WTC11 (cell line): ENCODE results near the gene MICAL2. TPM values are rescaled to one million over a fixed set of nuclear protein-coding genes. Genes with fewer than 3 reads are reported as not detected.

Experiments
- ATAC-seq: fragments of 200-7000 bp; cut with Tn5 transposase; 2 replicates; pipeline ENCODE4 v1.10.0; 2021; ENCODE audit warnings: mild to moderate bottlenecking, moderate library complexity
- CTCF ChIA-PET: fragments of 300-600 bp; sonication (Branson Sonifier 250); formaldehyde crosslinking; loops from one replicate; lab custom pipeline; 2021; ENCODE audit warnings: antibody characterized with exemption; lab: Charles Lee
- POLR2A ChIA-PET: fragments of 350-600 bp; sonication (Branson Sonifier 250); formaldehyde crosslinking; loops from one replicate; lab custom pipeline; 2021; ENCODE audit warnings: antibody characterized with exemption; lab: Charles Lee
- DNase-seq: peaks from one replicate; pipeline ENCODE4 v3.0.0; 2021; ENCODE audit warnings: low spot score
- H3K27ac Mint-ChIP-seq: 2 replicates; pipeline ENCODE4 v1.8.0; 2021; ENCODE audit warnings: mixed read lengths
- H3K27me3 Mint-ChIP-seq: 2 replicates; pipeline ENCODE4 v1.8.0; 2021; ENCODE audit warnings: low read depth, mild to moderate bottlenecking, moderate library complexity, mixed read lengths
- H3K36me3 Mint-ChIP-seq: 2 replicates; pipeline ENCODE4 v1.8.0; 2021; ENCODE audit warnings: mixed read lengths
- H3K4me1 Mint-ChIP-seq: 2 replicates; pipeline ENCODE4 v1.8.0; 2022; ENCODE audit warnings: mixed read lengths
- H3K4me3 Mint-ChIP-seq: 2 replicates; pipeline ENCODE4 v1.8.0; 2021; ENCODE audit warnings: mild to moderate bottlenecking, moderate library complexity, mixed read lengths
- H3K9me3 Mint-ChIP-seq: 2 replicates; pipeline ENCODE4 v1.8.0; 2021; ENCODE audit warnings: mixed read lengths
- CBFB ChIP-seq: sonication (generic); formaldehyde crosslinking; IDR thresholded peaks from 2 replicates; pipeline ENCODE4 v1.8.1; 2022; ENCODE audit warnings: mild to moderate bottlenecking, low read depth, missing genetic modification reagents
- CREB1 ChIP-seq: sonication (generic); formaldehyde crosslinking; IDR thresholded peaks from 2 replicates; pipeline ENCODE4 v1.8.0; 2023; ENCODE audit warnings: mild to moderate bottlenecking, missing genetic modification reagents
- E2F1 ChIP-seq: sonication (generic); formaldehyde crosslinking; IDR thresholded peaks from 2 replicates; pipeline ENCODE4 v1.8.0; 2022; ENCODE audit warnings: mild to moderate bottlenecking, missing genetic modification reagents
- ESRRA ChIP-seq: sonication (generic); formaldehyde crosslinking; IDR thresholded peaks from 2 replicates; pipeline ENCODE4 v1.8.1; 2022; ENCODE audit warnings: mild to moderate bottlenecking, missing genetic modification reagents, borderline replicate concordance
- FOXP4 ChIP-seq: sonication (generic); formaldehyde crosslinking; IDR thresholded peaks from 2 replicates; pipeline ENCODE4 v1.8.0; 2022; ENCODE audit warnings: mild to moderate bottlenecking, missing genetic modification reagents
- GABPB1 ChIP-seq: sonication (generic); formaldehyde crosslinking; IDR thresholded peaks from 2 replicates; pipeline ENCODE4 v1.8.1; 2023; ENCODE audit warnings: mild to moderate bottlenecking, missing genetic modification reagents
- GRHL2 ChIP-seq: fragments of 250-450 bp; sonication (Bioruptor Pico); IDR thresholded peaks from 2 replicates; pipeline ENCODE4 v1.8.0; 2022; ENCODE audit warnings: mild to moderate bottlenecking, moderate library complexity; ENCODE audit not compliant: insufficient replicate concordance, severe bottlenecking
- HMGXB4 ChIP-seq: sonication (generic); formaldehyde crosslinking; IDR thresholded peaks from 2 replicates; pipeline ENCODE4 v1.8.1; 2023; ENCODE audit warnings: mild to moderate bottlenecking, moderate library complexity, missing genetic modification reagents
- MLX ChIP-seq: sonication (generic); formaldehyde crosslinking; IDR thresholded peaks from 2 replicates; pipeline ENCODE4 v1.8.1; 2023; ENCODE audit warnings: mild to moderate bottlenecking, missing genetic modification reagents, moderate library complexity
- NR1H2 ChIP-seq: sonication (generic); formaldehyde crosslinking; IDR thresholded peaks from 2 replicates; pipeline ENCODE4 v1.9.0; 2021; ENCODE audit warnings: mild to moderate bottlenecking, moderate library complexity, missing genetic modification reagents
- NR3C1 ChIP-seq: sonication (generic); formaldehyde crosslinking; conservative IDR thresholded peaks from 2 replicates; pipeline ENCODE4 v1.8.1; 2023; ENCODE audit warnings: low read depth, mild to moderate bottlenecking, missing genetic modification reagents
- OVOL2 ChIP-seq: fragments of 250-450 bp; sonication (Bioruptor Pico); IDR thresholded peaks from 2 replicates; pipeline ENCODE4 v1.9.0; 2021; ENCODE audit warnings: mild to moderate bottlenecking, borderline replicate concordance
- PREB ChIP-seq: sonication (generic); formaldehyde crosslinking; IDR thresholded peaks from 2 replicates; pipeline ENCODE4 v1.8.1; 2022; ENCODE audit warnings: mild to moderate bottlenecking, missing genetic modification reagents, moderate library complexity, borderline replicate concordance
- PRRX2 ChIP-seq: fragments of 250-450 bp; sonication (Bioruptor Pico); IDR thresholded peaks from 2 replicates; pipeline ENCODE4 v1.8.0; 2021; ENCODE audit warnings: mild to moderate bottlenecking
- RORB ChIP-seq: fragments of 250-450 bp; sonication (Bioruptor Pico); IDR thresholded peaks from 2 replicates; pipeline ENCODE4 v1.9.0; 2021; ENCODE audit warnings: mild to moderate bottlenecking
- TCF7 ChIP-seq: sonication (generic); formaldehyde crosslinking; IDR thresholded peaks from 2 replicates; pipeline ENCODE4 v1.8.0; 2022; ENCODE audit warnings: mild to moderate bottlenecking, low read depth, missing genetic modification reagents, moderate library complexity
- ZBTB21 ChIP-seq: sonication (generic); formaldehyde crosslinking; IDR thresholded peaks from 2 replicates; pipeline ENCODE4 v1.8.1; 2023; ENCODE audit warnings: mild to moderate bottlenecking, missing genetic modification reagents, borderline replicate concordance
- ZNF219 ChIP-seq: sonication (generic); formaldehyde crosslinking; IDR thresholded peaks from 2 replicates; pipeline ENCODE4 v1.8.0; 2023; ENCODE audit warnings: missing genetic modification reagents, mild to moderate bottlenecking, borderline replicate concordance
- ZNF232 ChIP-seq: sonication (generic); formaldehyde crosslinking; IDR thresholded peaks from 2 replicates; pipeline ENCODE4 v1.8.0; 2022; ENCODE audit warnings: mild to moderate bottlenecking, missing genetic modification reagents
- total RNA-seq: library from RNA; stranded (reverse); gene quantifications from 3 replicates; pipeline ENCODE4 v1.2.3, GENCODE V29; 2021
- TF ChIP-seq, protein P1 (sequence below): sonication (generic); formaldehyde crosslinking; IDR thresholded peaks from 2 replicates; pipeline ENCODE4 v1.8.1; 2022; ENCODE audit warnings: missing genetic modification reagents, borderline replicate concordance
- TF ChIP-seq, protein P2 (sequence below): sonication (generic); formaldehyde crosslinking; IDR thresholded peaks from 2 replicates; pipeline ENCODE4 v1.8.1; 2022; ENCODE audit warnings: mild to moderate bottlenecking, moderate library complexity, missing genetic modification reagents
- TF ChIP-seq, protein P3 (sequence below): fragments of 250-450 bp; sonication (Bioruptor Pico); IDR thresholded peaks from 2 replicates; pipeline ENCODE4 v1.9.0; 2021; ENCODE audit warnings: moderate library complexity, mild to moderate bottlenecking, inconsistent platforms, borderline replicate concordance

The MICAL2 gene
- total RNA-seq, 1 experiment from 2014 or later = 3.1 TPM

GRCh38 chr11:12270215-12270797 lies 159.9 kb downstream of the MICAL2 start:
- ATAC-seq (no peak), DNase-seq (no peak)
- Mint-ChIP-seq H3K36me3 (no peaks in the 10 kb centered on the region), H3K4me1 (no peaks in the 10 kb centered on the region), H3K27me3 (no peaks in the 10 kb centered on the region), H3K9me3 (no peaks in the 10 kb centered on the region), H3K4me3 (no peak overlapping the region), H3K27ac (0 out of 2 replicates have a peak overlapping the region, but pooled peaks have one; percentile 0)
- CTCF ChIA-PET = interaction anchor here (0.7 to 3.1 kb wide), 5 partner anchors 11 to 223 kb away, joined by 3 to 11 read pairs (median 3); no protein-coding TSS in a partner anchor
- POLR2A ChIA-PET = no interaction called here
- TF ChIP-seq CBFB (CRISPR knock-in tag) = no peak
- TF ChIP-seq TCF7 (CRISPR knock-in tag) = no peak
- no peak for TF ChIP-seq MLX
- TF ChIP-seq, protein P1, sequence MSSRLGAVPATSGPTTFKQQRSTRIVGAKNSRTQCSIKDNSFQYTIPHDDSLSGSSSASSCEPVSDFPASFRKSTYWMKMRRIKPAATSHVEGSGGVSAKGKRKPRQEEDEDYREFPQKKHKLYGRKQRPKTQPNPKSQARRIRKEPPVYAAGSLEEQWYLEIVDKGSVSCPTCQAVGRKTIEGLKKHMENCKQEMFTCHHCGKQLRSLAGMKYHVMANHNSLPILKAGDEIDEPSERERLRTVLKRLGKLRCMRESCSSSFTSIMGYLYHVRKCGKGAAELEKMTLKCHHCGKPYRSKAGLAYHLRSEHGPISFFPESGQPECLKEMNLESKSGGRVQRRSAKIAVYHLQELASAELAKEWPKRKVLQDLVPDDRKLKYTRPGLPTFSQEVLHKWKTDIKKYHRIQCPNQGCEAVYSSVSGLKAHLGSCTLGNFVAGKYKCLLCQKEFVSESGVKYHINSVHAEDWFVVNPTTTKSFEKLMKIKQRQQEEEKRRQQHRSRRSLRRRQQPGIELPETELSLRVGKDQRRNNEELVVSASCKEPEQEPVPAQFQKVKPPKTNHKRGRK (CRISPR knock-in tag) = no peak
- no peak for TF ChIP-seq OVOL2 (CRISPR knock-in tag)
- no peak for TF ChIP-seq FOXP4
- TF ChIP-seq PRRX2 (CRISPR knock-in tag) = no peak
- TF ChIP-seq CREB1 = no peak

DNA sequence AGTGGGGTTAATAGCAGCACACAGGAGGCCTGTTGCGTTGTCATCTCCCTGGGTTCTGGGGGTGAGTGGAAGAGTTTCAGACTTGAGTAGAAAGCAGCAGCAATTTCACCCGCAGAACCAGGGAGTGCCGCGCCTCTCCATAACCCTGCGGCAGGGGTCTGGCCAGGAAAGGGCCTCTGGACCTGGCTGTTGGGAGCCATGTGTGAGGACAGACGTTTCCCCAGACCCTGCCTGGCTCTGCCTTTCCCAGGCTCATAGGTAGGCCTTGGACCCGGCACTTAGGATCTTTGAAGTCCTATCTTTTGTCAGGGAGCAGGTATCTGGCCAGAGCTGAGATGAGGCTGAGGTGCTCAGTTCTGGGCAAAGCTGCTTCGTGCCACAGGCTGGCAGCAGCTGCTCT lies 160.4 kb downstream of the MICAL2 start:
- H3K4me1 Mint-ChIP-seq = no peaks in the 10 kb centered on the region
- CTCF ChIA-PET = interaction anchor here (0.7 to 3.1 kb wide), 4 partner anchors 17 to 223 kb away, joined by 3 to 11 read pairs (median 4); no protein-coding TSS in a partner anchor
- DNase-seq = no peak
- POLR2A ChIA-PET = no interaction called here
- 0 out of 2 replicates have a peak overlapping the region, but pooled peaks have one; percentile 0 for H3K27ac Mint-ChIP-seq
- H3K27me3 Mint-ChIP-seq = no peaks in the 10 kb centered on the region
- no peak for ATAC-seq
- no peaks in the 10 kb centered on the region for H3K9me3 Mint-ChIP-seq
- H3K4me3 Mint-ChIP-seq = no peak overlapping the region
- no peaks in the 10 kb centered on the region for H3K36me3 Mint-ChIP-seq
- no peak for TF ChIP-seq HMGXB4 (CRISPR knock-in tag)
- no peak for TF ChIP-seq NR3C1 (CRISPR knock-in tag)
- no peak for TF ChIP-seq GRHL2 (CRISPR knock-in tag)
- TF ChIP-seq ZNF219 (CRISPR knock-in tag) = no peak
- TF ChIP-seq RORB (CRISPR knock-in tag) = no peak
- TF ChIP-seq ZBTB21 (CRISPR knock-in tag) = no peak
- no peak for TF ChIP-seq PREB (CRISPR knock-in tag)
- TF ChIP-seq ZNF232 (CRISPR knock-in tag) = no peak
- TF ChIP-seq, protein P2, sequence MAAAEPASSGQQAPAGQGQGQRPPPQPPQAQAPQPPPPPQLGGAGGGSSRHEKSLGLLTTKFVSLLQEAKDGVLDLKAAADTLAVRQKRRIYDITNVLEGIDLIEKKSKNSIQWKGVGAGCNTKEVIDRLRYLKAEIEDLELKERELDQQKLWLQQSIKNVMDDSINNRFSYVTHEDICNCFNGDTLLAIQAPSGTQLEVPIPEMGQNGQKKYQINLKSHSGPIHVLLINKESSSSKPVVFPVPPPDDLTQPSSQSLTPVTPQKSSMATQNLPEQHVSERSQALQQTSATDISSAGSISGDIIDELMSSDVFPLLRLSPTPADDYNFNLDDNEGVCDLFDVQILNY = no peak
- TF ChIP-seq ESRRA = no peak
- no peak for TF ChIP-seq NR1H2
- TF ChIP-seq, protein P3, sequence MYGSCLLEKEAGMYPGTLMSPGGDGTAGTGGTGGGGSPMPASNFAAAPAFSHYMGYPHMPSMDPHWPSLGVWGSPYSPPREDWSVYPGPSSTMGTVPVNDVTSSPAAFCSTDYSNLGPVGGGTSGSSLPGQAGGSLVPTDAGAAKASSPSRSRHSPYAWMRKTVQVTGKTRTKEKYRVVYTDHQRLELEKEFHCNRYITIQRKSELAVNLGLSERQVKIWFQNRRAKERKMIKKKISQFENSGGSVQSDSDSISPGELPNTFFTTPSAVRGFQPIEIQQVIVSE = no peak
- no peak for TF ChIP-seq GABPB1
- TF ChIP-seq E2F1 = no peak
